GM23248 (cell line): ENCODE data around the gene CLDN15. TPM values are rescaled to one million over a fixed set of nuclear protein-coding genes. Genes with fewer than 3 reads are reported as not detected.

Source experiments
- DNase-seq: peaks from one replicate; pipeline ENCODE4 v3.0.0-alpha.2; 2015
- H2AFZ ChIP-seq: fragments of 200-600 bp; sonication (generic); 2 replicates; pipeline ENCODE4 v1.6.1; 2016; ENCODE audit warnings: antibody characterized with exemption
- H3F3A ChIP-seq: fragments of 200-600 bp; sonication (generic); 2 replicates; pipeline ENCODE4 v1.6.1; 2016; ENCODE audit warnings: mild to moderate bottlenecking, antibody characterized with exemption, mixed run types; ENCODE audit not compliant: insufficient read depth
- H3K27ac ChIP-seq: fragments of 200-600 bp; sonication (generic); 2 replicates; pipeline ENCODE4 v1.5.1; 2016; ENCODE audit warnings: mild to moderate bottlenecking
- H3K27me3 ChIP-seq: fragments of 200-600 bp; sonication (generic); replicated peaks from 2 replicates; pipeline ENCODE4 v1.6.1; 2016; ENCODE audit warnings: mild to moderate bottlenecking; ENCODE audit not compliant: insufficient read depth
- H3K36me3 ChIP-seq: fragments of 200-600 bp; sonication (generic); 2 replicates; pipeline ENCODE4 v1.6.1; 2016; ENCODE audit warnings: low read depth, mild to moderate bottlenecking
- H3K4me1 ChIP-seq: fragments of 200-600 bp; sonication (generic); 2 replicates; pipeline ENCODE4 v1.6.1; 2016; ENCODE audit warnings: mild to moderate bottlenecking; ENCODE audit not compliant: insufficient read depth
- H3K4me2 ChIP-seq: fragments of 200-600 bp; sonication (generic); one replicate; pipeline ENCODE4 v1.6.1; 2016; ENCODE audit warnings: mild to moderate bottlenecking; ENCODE audit not compliant: unreplicated experiment
- H3K4me3 ChIP-seq: fragments of 200-600 bp; sonication (generic); 2 replicates; pipeline ENCODE4 v1.5.1; 2016; ENCODE audit warnings: mild to moderate bottlenecking
- H3K79me2 ChIP-seq: fragments of 200-600 bp; sonication (generic); 2 replicates; pipeline ENCODE4 v1.6.1; 2016; ENCODE audit warnings: mild to moderate bottlenecking; ENCODE audit not compliant: insufficient read depth
- H3K9ac ChIP-seq: fragments of 200-600 bp; sonication (generic); 2 replicates; pipeline ENCODE4 v1.6.1; 2016; ENCODE audit warnings: mild to moderate bottlenecking
- H3K9me2 ChIP-seq: fragments of 200-600 bp; sonication (generic); 2 replicates; pipeline ENCODE4 v1.6.1; 2016; ENCODE audit warnings: mixed run types, mild to moderate bottlenecking, moderate library complexity; ENCODE audit not compliant: insufficient read depth
- H3K9me3 ChIP-seq: fragments of 200-600 bp; sonication (generic); one replicate; pipeline ENCODE4 v1.6.1; 2017; ENCODE audit warnings: low read depth
- H4K20me1 ChIP-seq: fragments of 200-600 bp; sonication (generic); 2 replicates; pipeline ENCODE4 v1.6.0; 2016; ENCODE audit not compliant: insufficient read depth
- EZH2 ChIP-seq: fragments of 200-600 bp; sonication (generic); IDR thresholded peaks from 2 replicates; pipeline ENCODE4 v1.6.1; 2018; ENCODE audit warnings: antibody characterized with exemption, mild to moderate bottlenecking; ENCODE audit not compliant: insufficient read depth, poor library complexity, severe bottlenecking
- EZH2phosphoT487 ChIP-seq: fragments of 200-600 bp; sonication (generic); IDR thresholded peaks from 2 replicates; pipeline ENCODE4 v1.6.1; 2018; ENCODE audit warnings: antibody characterized with exemption, moderate library complexity, mild to moderate bottlenecking, low read depth; ENCODE audit not compliant: insufficient read depth
- WGBS, 2 experiments: methylation state at CpG; one replicate each; pipeline ENCODE4 v1.1.6; 2015 to 2017; ENCODE audit warnings: low lambda C conversion rate in 2 of 2, low coverage in 1 of 2; ENCODE audit errors: missing lambda C conversion rate in 2 of 2; 5-methylcytosine and 5-hydroxymethylcytosine counted together
- in situ Hi-C: fragments of 300-500 bp; cut with MboI; formaldehyde crosslinking; loops from 2 replicates; pipeline ENCODE4 v1.15.0; 2020
- polyA plus RNA-seq: library from polyadenylated mRNA; unstranded; fragments of >200 nt; fragmentation: Nextera tagmentation; extraction: Ambion mirVana; gene quantifications from 2 replicates; pipeline ENCODE4 v1.2.1, GENCODE V29; 2016
- total RNA-seq: library from RNA; depleted of rRNA; stranded (reverse); fragments of >200 nt; shearing (Covaris generic); gene quantifications from 2 replicates; pipeline ENCODE4 v1.2.3, GENCODE V29; 2014

CLDN15 gene
- total and polyA plus RNA-seq, 2 experiments from 2014 or later = 1.4 to 5.0 TPM

GRCh38 chr7:101220295-101220694 lies 17.3 kb downstream of the CLDN15 start:
- H3K4me2 ChIP-seq = no peak overlapping the region

DNA sequence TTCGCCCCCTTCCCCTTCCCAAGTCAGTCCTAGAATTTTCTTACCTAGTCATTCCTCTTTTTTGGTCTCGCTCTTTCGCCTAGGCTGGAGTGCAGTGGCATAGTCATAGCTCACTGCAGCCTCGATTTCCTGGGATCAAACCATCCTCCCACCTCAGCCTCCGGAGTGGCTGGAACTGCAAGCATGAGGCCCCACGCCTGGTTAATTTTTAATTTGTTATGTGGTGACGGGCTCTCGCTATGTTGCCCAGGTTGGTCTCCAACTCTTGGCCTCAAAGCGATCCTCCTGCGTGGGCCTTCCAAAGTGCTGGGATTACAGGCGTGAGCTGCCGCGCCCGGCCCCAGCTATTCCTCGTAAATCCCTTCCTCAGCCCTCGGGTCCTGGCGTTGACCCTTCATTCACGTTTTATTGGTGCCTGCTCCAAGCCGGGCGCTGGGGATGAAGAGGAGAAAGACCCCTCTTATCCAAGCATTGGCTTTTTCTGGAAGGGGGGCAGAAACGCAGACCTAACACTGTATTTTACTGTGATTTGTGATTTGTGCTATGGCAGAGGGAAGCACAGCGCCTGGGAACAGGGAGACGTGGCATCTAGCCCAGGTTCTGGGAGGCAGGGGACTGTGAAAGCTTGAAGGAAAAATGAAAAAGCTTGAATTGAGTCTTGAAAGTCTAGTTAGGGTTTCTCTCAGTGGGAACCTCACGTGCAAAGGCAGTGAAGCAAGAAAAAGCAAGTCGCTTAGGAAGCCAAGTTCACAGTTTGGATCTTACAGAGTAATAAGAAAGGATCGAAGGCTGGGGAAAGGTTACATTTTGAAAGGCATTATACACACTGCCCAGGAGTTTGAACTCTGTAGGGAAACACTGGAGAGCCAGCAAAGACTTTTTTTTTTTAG lies 19.1 kb downstream of the CLDN15 start:
- no peaks in the 10 kb centered on the region for H3F3A ChIP-seq
- peak overlapping the region; percentile 95 for H3K4me2 ChIP-seq
- H3K4me1 ChIP-seq = peaks cover 21% of the 10 kb centered on the region
- WGBS, 2 experiments = 1 to 2% methylated on average over 26 of the region's 26 CpGs
- H3K9me3 ChIP-seq = no peaks in the 10 kb centered on the region
- peaks cover 83% of the 10 kb centered on the region for H3K79me2 ChIP-seq
- peak overlapping the region; percentile 94 for H3K27ac ChIP-seq
- DNase-seq = peak; percentile 66
- peaks cover 23% of the 10 kb centered on the region; the same call in 1 of the 2 replicates for H3K36me3 ChIP-seq
- no peaks in the 10 kb centered on the region for H4K20me1 ChIP-seq
- H3K27me3 ChIP-seq = no peaks in the 10 kb centered on the region
- no peaks in the 10 kb centered on the region for H3K9me2 ChIP-seq
- H3K4me3 ChIP-seq = peak overlapping the region; percentile 95
- TF ChIP-seq EZH2 (no peak), EZH2phosphoT487 (no peak)
- H3K9ac ChIP-seq = peak overlapping the region; percentile 88
- in situ Hi-C loops = no loop called here
- peak overlapping the region; percentile 93 for H2AFZ ChIP-seq

More at GRCh38 chr7:101220295-101220694, 17.3 kb downstream of the CLDN15 start:
- no peak for DNase-seq
- Histone ChIP-seq H3K27me3 (no peaks in the 10 kb centered on the region), H4K20me1 (no peaks in the 10 kb centered on the region), H3K4me3 (no peak overlapping the region), H3K79me2 (peaks cover 66% of the 10 kb centered on the region), H3F3A (no peaks in the 10 kb centered on the region), H3K27ac (no peak overlapping the region), H3K36me3 (peaks cover 14% of the 10 kb centered on the region; the same call in 1 of the 2 replicates), H3K9ac (no peak overlapping the region), H3K4me1 (peaks cover 16% of the 10 kb centered on the region), H3K9me3 (no peaks in the 10 kb centered on the region), H2AFZ (no peak overlapping the region), H3K9me2 (no peaks in the 10 kb centered on the region)
- in situ Hi-C loops = no loop called here
- WGBS, 2 experiments = 90 to 91% methylated on average over 5 of the region's 5 CpGs
- TF ChIP-seq EZH2phosphoT487 (no peak), EZH2 (no peak)

- Histone ChIP-seq H3K27me3 (no peaks in the 10 kb centered on the region), H3F3A (no peaks in the 10 kb centered on the region), H3K27ac (peak within 1 kb of the TSS; percentile 94), H3K9ac (peak within 1 kb of the TSS; percentile 88), H4K20me1 (no peaks in the 10 kb centered on the region), H3K79me2 (peaks cover 80% of the 10 kb centered on the region), H3K36me3 (peaks cover 18% of the 10 kb centered on the region; the same call in 1 of the 2 replicates), H2AFZ (peak within 1 kb of the TSS; percentile 93), H3K4me3 (peak within 1 kb of the TSS; percentile 95), H3K9me2 (no peaks in the 10 kb centered on the region), H3K9me3 (no peaks in the 10 kb centered on the region), H3K4me1 (peaks cover 21% of the 10 kb centered on the region), H3K4me2 (peak within 1 kb of the TSS; percentile 95)
- DNase-seq = peak; percentile 100
- in situ Hi-C loops = no loop called here
- WGBS, 2 experiments = 1% methylated on average over 22 to 55 of the region's 57 CpGs
- TF ChIP-seq EZH2phosphoT487 (no peak), EZH2 (no peak)
Measured at GRCh38 chr7:101217388-101218235, 20.0 kb downstream of the CLDN15 start, which contains the start of the genes PLOD3 and ZNHIT1. PLOD3 (minus strand) TSS chr7:101217581; CDS start chr7:101217274, 307 bp downstream. ZNHIT1 (plus strand) TSS chr7:101218165; CDS start chr7:101218196, 31 bp downstream.

DNA sequence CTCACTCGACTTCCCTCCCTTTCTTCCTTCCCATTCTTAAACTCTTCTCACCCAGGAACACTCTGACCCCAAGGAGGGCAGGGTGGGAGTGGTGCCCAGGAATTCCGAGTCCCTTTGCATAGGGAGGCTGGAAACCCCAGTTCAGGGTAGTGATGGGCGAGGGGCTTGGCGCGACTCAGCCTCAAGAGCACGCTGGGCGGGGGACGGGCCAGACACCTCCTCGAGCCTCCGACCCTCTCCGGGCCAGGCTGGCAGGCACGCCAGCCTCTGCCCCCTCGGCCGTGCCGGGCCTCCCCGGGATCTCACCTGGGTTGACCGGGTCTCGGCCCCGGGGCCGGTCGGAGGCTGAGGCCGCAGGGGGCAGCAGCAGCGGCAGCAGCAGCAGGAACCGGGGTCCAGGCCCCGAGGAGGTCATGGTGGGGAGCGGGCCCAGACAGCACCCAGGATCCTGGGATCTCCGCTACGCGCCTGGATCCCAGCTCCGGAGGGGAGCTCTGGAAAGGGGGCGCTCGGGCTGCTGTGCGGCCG lies 20.7 kb downstream of the CLDN15 start:
- H2AFZ ChIP-seq = peak overlapping the region; percentile 93
- in situ Hi-C loops = no loop called here
- H3K4me1 ChIP-seq = peaks cover 21% of the 10 kb centered on the region
- H3K4me3 ChIP-seq = peak overlapping the region; percentile 95
- WGBS, 2 experiments = 1 to 2% methylated on average over 22 to 31 of the region's 34 CpGs
- H3K27ac ChIP-seq = peak overlapping the region; percentile 94
- TF ChIP-seq EZH2 (no peak), EZH2phosphoT487 (no peak)
- no peaks in the 10 kb centered on the region for H3K9me2 ChIP-seq
- no peaks in the 10 kb centered on the region for H4K20me1 ChIP-seq
- H3K9me3 ChIP-seq = no peaks in the 10 kb centered on the region
- H3K79me2 ChIP-seq = peaks cover 76% of the 10 kb centered on the region
- H3F3A ChIP-seq = no peaks in the 10 kb centered on the region
- H3K4me2 ChIP-seq = peak overlapping the region; percentile 93
- peaks cover 18% of the 10 kb centered on the region; the same call in 1 of the 2 replicates for H3K36me3 ChIP-seq
- no peaks in the 10 kb centered on the region for H3K27me3 ChIP-seq
- DNase-seq = no peak
- H3K9ac ChIP-seq = peak overlapping the region; percentile 88
